Esophagus squamous epithelium (tissue), 5 donors: ENCODE results near the gene EED. TPM values are rescaled to one million over a fixed set of nuclear protein-coding genes. Genes with fewer than 3 reads are reported as not detected.

Experiments
- DNase-seq: peaks from one replicate; lab custom pipeline; 2025; lab: John Stamatoyannopoulos, UW
- H3K27ac ChIP-seq, 4 donors: fragments of 200-600 bp; sonication (generic); one replicate each; pipeline ENCODE4 v1.5.1; 2016 to 2019; ENCODE audit warnings: mild to moderate bottlenecking in 1 of 4
- H3K27me3 ChIP-seq, 4 donors: fragments of 200-600 bp; sonication (generic); 1 replicate in 3 of 4; 2 replicates in 1 of 4; pipeline versions ENCODE4 v1.5.1 to v1.6.0; 2017 to 2021; ENCODE audit warnings: antibody characterized with exemption in 1 of 4
- H3K36me3 ChIP-seq, 3 donors: fragments of 200-600 bp; sonication (generic); one replicate each; pipeline ENCODE4 v1.5.1; 2016 to 2019
- H3K4me1 ChIP-seq, 3 donors: fragments of 200-600 bp; sonication (generic); one replicate each; pipeline ENCODE4 v1.5.1; 2017 to 2019
- H3K4me3 ChIP-seq, 4 donors: fragments of 200-600 bp; sonication (generic); 1 replicate in 3 of 4; 2 replicates in 1 of 4; pipeline ENCODE4 v1.5.1; 2016 to 2019; ENCODE audit warnings: mild to moderate bottlenecking in 2 of 4, moderate library complexity in 1 of 4
- H3K9me3 ChIP-seq, 3 donors: fragments of 200-600 bp; sonication (generic); one replicate each; pipeline ENCODE4 v1.5.1; 2016 to 2019
- POLR2A ChIP-seq, 4 donors: fragments of 450-650 bp; IDR thresholded peaks; one replicate each; pipeline ENCODE4 v1.6.1; 2017; ENCODE audit warnings: antibody characterized with exemption in 4 of 4, mild to moderate bottlenecking in 4 of 4, moderate library complexity in 3 of 4
- WGBS, 2 donors: methylation state at CpG; one replicate each; pipeline ENCODE4 v1.1.5; 2018; 5-methylcytosine and 5-hydroxymethylcytosine counted together
- intact Hi-C: fragments of 100-400 bp; cut with DNase I; formaldehyde crosslinking; loops from one replicate; pipeline ENCODE4 v1.15.0; 2022
- total RNA-seq, 4 donors: library from RNA; depleted of rRNA; stranded (reverse); fragments of >200 nt; gene quantifications; one replicate each; pipeline ENCODE4 v1.1.0, GENCODE V29; 2016
- TF ChIP-seq, protein P1 (sequence below), 6 experiments: fragments of 450-650 bp in 4 of 6; fragments of 200-600 bp in 2 of 6; sonication (generic) in 2 of 6; IDR thresholded peaks; one replicate each; pipeline ENCODE4 v1.5.1; 2016 to 2019; ENCODE audit warnings: antibody characterized with exemption in 6 of 6, mild to moderate bottlenecking in 4 of 6, moderate library complexity in 4 of 6
- donor health status: DM: yes; HTN: yes; CAD: no.

Gene EED
- total RNA-seq, 4 donors from 2014 or later, result 14.4 to 26.3 (median 18.5) TPM

DNA sequence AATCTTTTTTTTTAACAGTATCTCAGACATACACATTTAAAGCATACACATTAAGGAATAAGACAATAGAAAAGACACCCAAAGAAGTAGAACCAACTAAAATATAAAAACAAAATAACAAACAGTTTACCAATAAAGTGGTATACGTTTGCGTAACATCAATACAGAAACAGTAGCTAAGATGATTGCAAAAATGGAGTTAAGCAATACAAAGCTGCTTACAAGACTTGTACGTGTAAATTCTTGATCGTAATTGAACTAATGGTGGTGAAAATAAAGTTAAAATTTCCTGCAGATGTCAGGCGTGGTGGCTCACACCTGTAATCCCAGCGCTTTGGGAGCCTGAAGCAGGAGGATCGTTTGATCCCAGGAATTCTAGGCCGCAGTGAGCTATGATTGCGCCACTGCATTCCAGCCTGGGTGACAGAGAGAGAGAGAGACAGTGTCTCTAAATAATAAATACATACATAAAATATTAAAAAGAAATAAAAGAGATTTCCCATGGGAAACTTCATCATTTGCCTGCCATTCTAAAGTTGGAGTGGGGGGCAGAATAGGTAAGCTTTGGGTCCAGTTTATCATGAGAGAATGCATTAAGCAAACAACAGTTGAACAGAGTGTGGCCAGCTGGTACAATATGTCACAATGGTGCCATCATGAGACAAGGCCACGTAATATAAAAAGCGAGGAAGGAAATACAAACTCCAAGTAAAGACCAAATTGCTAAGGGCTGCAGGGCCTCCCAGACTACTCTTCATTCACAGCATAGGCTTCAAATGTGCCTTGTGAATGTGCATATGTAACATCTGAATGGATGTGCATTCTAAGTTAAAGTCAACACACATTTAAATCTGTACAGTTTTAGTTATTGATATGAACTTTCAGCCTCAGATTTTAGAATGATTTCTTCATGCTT is 38.9 kb upstream of the EED start:
- 75% methylated on average over 11 of the region's 11 CpGs for WGBS, 2 donors

DNA sequence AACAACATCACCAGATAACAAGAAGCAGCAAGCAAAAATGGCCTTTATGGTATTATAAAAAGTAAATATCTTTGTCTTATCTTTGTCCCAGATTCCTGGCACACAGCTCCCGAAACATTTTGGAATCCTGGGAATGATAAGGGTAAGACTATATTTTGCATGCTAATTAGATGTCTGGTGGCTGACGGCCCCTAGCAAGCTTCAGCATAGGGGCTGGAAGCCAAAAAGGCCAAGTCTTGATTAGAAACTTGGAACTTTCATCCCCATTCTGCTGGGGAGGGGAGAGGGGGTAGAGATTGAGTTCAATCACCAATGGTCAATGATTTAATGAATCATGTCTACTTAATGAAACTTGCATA is 38.2 kb upstream of the EED start:
- H3K27ac ChIP-seq, result no peak overlapping the region
- TF ChIP-seq POLR2A (IDR thresholded peaks at IDR 0.05), result no peak
- TF ChIP-seq, protein P1, sequence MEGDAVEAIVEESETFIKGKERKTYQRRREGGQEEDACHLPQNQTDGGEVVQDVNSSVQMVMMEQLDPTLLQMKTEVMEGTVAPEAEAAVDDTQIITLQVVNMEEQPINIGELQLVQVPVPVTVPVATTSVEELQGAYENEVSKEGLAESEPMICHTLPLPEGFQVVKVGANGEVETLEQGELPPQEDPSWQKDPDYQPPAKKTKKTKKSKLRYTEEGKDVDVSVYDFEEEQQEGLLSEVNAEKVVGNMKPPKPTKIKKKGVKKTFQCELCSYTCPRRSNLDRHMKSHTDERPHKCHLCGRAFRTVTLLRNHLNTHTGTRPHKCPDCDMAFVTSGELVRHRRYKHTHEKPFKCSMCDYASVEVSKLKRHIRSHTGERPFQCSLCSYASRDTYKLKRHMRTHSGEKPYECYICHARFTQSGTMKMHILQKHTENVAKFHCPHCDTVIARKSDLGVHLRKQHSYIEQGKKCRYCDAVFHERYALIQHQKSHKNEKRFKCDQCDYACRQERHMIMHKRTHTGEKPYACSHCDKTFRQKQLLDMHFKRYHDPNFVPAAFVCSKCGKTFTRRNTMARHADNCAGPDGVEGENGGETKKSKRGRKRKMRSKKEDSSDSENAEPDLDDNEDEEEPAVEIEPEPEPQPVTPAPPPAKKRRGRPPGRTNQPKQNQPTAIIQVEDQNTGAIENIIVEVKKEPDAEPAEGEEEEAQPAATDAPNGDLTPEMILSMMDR (IDR thresholded peaks at IDR 0.05), result no peak
- H3K4me3 ChIP-seq, result no peak overlapping the region
- intact Hi-C loops, result no loop called here
- H3K9me3 ChIP-seq, result no peaks in the 10 kb centered on the region
- H3K36me3 ChIP-seq, result no peaks in the 10 kb centered on the region
- no peaks in the 10 kb centered on the region for H3K27me3 ChIP-seq
- peaks cover 0 to 14% (median 0%) of the 10 kb centered on the region in 3 donors for H3K4me1 ChIP-seq
- no peak for DNase-seq
- 86 to 92% methylated on average over 2 of the region's 2 CpGs for WGBS, 2 donors

More for the DNA sequence above, 38.9 kb upstream of the EED start:
- Histone ChIP-seq H3K4me1 (peaks cover 0 to 14% (median 0%) of the 10 kb centered on the region in 3 donors), H3K4me3 (no peak overlapping the region), H3K27me3 (no peaks in the 10 kb centered on the region), H3K36me3 (no peaks in the 10 kb centered on the region), H3K9me3 (no peaks in the 10 kb centered on the region), H3K27ac (no peak overlapping the region)
- DNase-seq, result no peak
- intact Hi-C loops, result no loop called here
- TF ChIP-seq POLR2A (IDR thresholded peaks at IDR 0.05), result no peak
- TF ChIP-seq, protein P1 (IDR thresholded peaks at IDR 0.05), result no peak

GRCh38 chr11:86207413-86207812 is 37.1 kb upstream of the EED start:
- H3K4me3 ChIP-seq, result no peak overlapping the region
- intact Hi-C loops, result no loop called here
- H3K27ac ChIP-seq, result no peak overlapping the region
- no peaks in the 10 kb centered on the region for H3K9me3 ChIP-seq
- WGBS, 2 donors, result 79 to 82% methylated on average over 2 of the region's 2 CpGs
- H3K4me1 ChIP-seq, result peaks cover 0 to 7% (median 0%) of the 10 kb centered on the region in 3 donors
- no peaks in the 10 kb centered on the region for H3K27me3 ChIP-seq
- H3K36me3 ChIP-seq, result no peaks in the 10 kb centered on the region
- TF ChIP-seq POLR2A (IDR thresholded peaks at IDR 0.05), result no peak
- TF ChIP-seq, protein P1 (IDR thresholded peaks at IDR 0.05), result no peak
- DNase-seq, result no peak

DNA sequence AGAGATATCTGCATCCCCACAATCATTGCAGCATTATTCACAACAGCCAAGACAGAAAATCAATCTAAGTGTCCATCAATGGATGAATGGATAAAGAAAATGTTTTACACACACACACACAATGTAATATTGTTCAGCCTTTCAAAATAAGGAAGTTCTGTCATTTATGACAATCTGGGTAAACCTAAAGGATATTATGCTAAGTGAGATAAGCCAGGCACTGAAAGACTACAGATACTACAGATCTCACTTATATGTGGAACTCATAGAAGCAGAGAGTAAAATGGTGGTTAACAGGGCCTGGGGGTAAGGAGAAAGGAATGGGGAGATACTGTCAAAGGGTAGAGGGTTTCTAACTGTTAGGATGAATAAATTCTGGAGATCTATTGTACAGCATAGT is 36.0 kb upstream of the EED start:
- intact Hi-C loops, result no loop called here
- no peaks in the 10 kb centered on the region for H3K36me3 ChIP-seq
- no peaks in the 10 kb centered on the region for H3K9me3 ChIP-seq
- no peak overlapping the region for H3K4me3 ChIP-seq
- no peaks in the 10 kb centered on the region for H3K4me1 ChIP-seq
- no peak for TF ChIP-seq POLR2A (IDR thresholded peaks at IDR 0.05)
- TF ChIP-seq, protein P1 (IDR thresholded peaks at IDR 0.05), result no peak
- H3K27ac ChIP-seq, result no peak overlapping the region
- H3K27me3 ChIP-seq, result no peaks in the 10 kb centered on the region
- no peak for DNase-seq
